H1 (cell line): ENCODE measurements around the gene PRKAR1B. TPM values are rescaled to one million over a fixed set of nuclear protein-coding genes. Genes with fewer than 3 reads are reported as not detected.

Experiments
- ATF3 ChIP-seq: IDR thresholded peaks from 2 replicates; pipeline ENCODE4 v1.6.1; 2011; ENCODE audit warnings: low read depth, mild to moderate bottlenecking, low read length; ENCODE audit not compliant: insufficient read depth
- BCL11A ChIP-seq, 2 experiments: IDR thresholded peaks; one replicate each; pipeline ENCODE4 v1.6.1; 2011; ENCODE audit warnings: low read depth in 2 of 2, low read length in 2 of 2, mild to moderate bottlenecking in 2 of 2
- CHD1 ChIP-seq: IDR thresholded peaks from 2 replicates; pipeline ENCODE4 v1.6.1; 2012; ENCODE audit warnings: low read depth, low read length, improper control_type of control experiment
- FOSL1 ChIP-seq: IDR thresholded peaks from 2 replicates; pipeline ENCODE4 v1.6.1; 2011; ENCODE audit warnings: mild to moderate bottlenecking, low read depth, low read length, moderate library complexity; ENCODE audit not compliant: insufficient read depth
- POLR2AphosphoS5 ChIP-seq: IDR thresholded peaks from 2 replicates; pipeline ENCODE4 v1.6.1; 2011; ENCODE audit warnings: low read depth, low read length
- RAD21 ChIP-seq, 2 experiments: IDR thresholded peaks in 1 of 2; conservative IDR thresholded peaks in 1 of 2; 2 replicates each; pipeline ENCODE4 v1.6.1; 2011; ENCODE audit warnings: low read depth in 2 of 2, low read length in 2 of 2, improper control_type of control experiment in 1 of 2, inconsistent platforms in 1 of 2, mild to moderate bottlenecking in 1 of 2, moderate library complexity in 1 of 2
- RFX5 ChIP-seq: IDR thresholded peaks from 2 replicates; pipeline ENCODE4 v1.6.1; 2011; ENCODE audit warnings: low read depth, low read length, improper control_type of control experiment, borderline replicate concordance
- polyA plus RNA-seq, 7 experiments: library from polyadenylated mRNA; depleted of rRNA in 3 of 7; stranded (reverse) in 5 of 7; unstranded in 2 of 7; fragments of >200 nt in 5 of 7; fragments of 200-250 nt in 2 of 7; gene quantifications; 1 replicate in 5 of 7; 2 replicates in 1 of 7; 4 replicates in 1 of 7; pipeline versions ENCODE4 v1.2.1 to v1.2.3, GENCODE V29; 2011 to 2013; ENCODE audit warnings: missing spikeins in 2 of 7, mixed read lengths in 2 of 7
- total RNA-seq: library from RNA; stranded (reverse); fragmentation: NEBNext Ultra II Directional; extraction: Animal tissue kit (Norgen Biotek cat#: 25700); gene quantifications from 2 replicates; pipeline ENCODE4 v1.2.1, GENCODE V29; 2021

The PRKAR1B gene
- total and polyA plus RNA-seq, 2 of the 8 experiments (the other 6 are each of a cell fraction or from before 2014, with no cell fraction given) = 12.3 to 55.7 TPM

- TF ChIP-seq RFX5 = no peak
- TF ChIP-seq CHD1 = no peak
- TF ChIP-seq FOSL1 = no peak
- no peak for TF ChIP-seq POLR2AphosphoS5
- TF ChIP-seq RAD21 (IDR thresholded peaks at IDR 0.05 in 1 of 2, conservative IDR thresholded peaks at IDR 0.05 in 1 of 2; ENCODE audit: low read depth in 2 of 2, low read length in 2 of 2) = no peak
- no peak for TF ChIP-seq ATF3
- TF ChIP-seq BCL11A (IDR thresholded peaks at IDR 0.05; ENCODE audit: low read depth in 2 of 2, low read length in 2 of 2) = no peak
- TF ChIP-seq, all 59 proteins: peak for 0
Observed at GRCh38 chr7:631291-631711, 95.8 kb downstream of the PRKAR1B start (continued).
